ENCODE results near the gene ADGRB2. TPM values are rescaled to one million over a fixed set of nuclear protein-coding genes. Genes with fewer than 3 reads are reported as not detected.

The ADGRB2 gene
- total and polyA plus RNA-seq, 2 donors from 2014 or later: 3.2 to 5.3 TPM

DNA sequence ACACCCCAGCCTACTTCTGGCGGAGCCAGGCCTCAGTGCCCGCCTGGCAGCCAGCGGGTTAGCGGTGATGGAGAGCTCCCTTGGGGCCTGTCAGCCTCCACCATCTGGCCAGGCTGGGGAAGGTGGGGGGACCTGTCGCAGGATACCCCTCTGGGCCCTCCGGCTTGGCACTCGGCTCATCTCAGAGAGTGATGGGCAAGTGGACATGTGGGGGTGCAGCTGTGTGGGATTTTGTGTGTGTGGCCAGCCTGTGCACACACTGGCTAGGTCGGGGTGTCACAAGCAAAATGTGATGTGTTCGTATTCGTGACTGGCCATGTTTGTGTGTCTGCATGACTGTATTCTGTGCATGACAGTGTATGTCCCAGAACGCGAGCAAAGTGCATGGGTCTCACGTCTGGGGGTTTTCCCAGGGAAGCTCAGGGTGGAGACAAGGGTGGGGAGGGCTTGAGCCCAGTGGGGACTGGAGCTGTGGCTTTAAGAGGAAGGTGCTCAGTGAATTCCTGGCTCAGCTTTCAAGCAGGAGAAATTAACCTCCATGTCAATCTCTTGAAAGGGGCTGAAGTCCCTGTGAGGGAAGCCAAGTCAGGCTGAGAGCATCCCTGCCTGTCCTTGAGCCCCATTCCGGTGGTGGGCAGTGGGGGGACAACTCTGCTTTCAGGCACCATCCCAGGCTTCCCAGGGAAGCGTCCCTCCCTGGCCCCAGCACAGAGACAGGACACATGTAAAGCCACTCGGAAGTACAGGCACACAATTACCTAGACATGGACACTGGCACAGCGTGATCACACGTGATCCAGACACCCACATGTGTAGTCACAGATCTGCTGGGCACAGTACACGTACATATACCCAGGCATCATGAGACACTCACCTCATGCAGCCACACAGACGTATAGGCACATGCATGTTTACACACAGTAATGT lies 21.1 kb upstream of the ADGRB2 start:
- TF ChIP-seq, protein P1, sequence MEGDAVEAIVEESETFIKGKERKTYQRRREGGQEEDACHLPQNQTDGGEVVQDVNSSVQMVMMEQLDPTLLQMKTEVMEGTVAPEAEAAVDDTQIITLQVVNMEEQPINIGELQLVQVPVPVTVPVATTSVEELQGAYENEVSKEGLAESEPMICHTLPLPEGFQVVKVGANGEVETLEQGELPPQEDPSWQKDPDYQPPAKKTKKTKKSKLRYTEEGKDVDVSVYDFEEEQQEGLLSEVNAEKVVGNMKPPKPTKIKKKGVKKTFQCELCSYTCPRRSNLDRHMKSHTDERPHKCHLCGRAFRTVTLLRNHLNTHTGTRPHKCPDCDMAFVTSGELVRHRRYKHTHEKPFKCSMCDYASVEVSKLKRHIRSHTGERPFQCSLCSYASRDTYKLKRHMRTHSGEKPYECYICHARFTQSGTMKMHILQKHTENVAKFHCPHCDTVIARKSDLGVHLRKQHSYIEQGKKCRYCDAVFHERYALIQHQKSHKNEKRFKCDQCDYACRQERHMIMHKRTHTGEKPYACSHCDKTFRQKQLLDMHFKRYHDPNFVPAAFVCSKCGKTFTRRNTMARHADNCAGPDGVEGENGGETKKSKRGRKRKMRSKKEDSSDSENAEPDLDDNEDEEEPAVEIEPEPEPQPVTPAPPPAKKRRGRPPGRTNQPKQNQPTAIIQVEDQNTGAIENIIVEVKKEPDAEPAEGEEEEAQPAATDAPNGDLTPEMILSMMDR (IDR thresholded peaks at IDR 0.05; ENCODE audit: borderline replicate concordance, extremely low read depth, insufficient read depth): no peak
- no peak overlapping the region for H3K27ac ChIP-seq (ENCODE audit: low read depth in 2 of 2, low read length in 2 of 2)
- peak in 2 of 5 donors; percentile 59 to 73 for DNase-seq
- FAIRE-seq: no peak
- H3K27me3 ChIP-seq (ENCODE audit: control insufficient read depth, insufficient read depth, low read length): no peaks in the 10 kb centered on the region
- H3K9ac ChIP-seq (ENCODE audit: low read length in 3 of 3): no peak overlapping the region
- H3K36me3 ChIP-seq (ENCODE audit: control insufficient read depth in 2 of 3, insufficient read depth in 3 of 3, low read length in 3 of 3): no peaks in the 10 kb centered on the region
- no peaks in the 10 kb centered on the region for H3K9me3 ChIP-seq (ENCODE audit: control insufficient read depth in 2 of 3, insufficient read depth in 1 of 3, low read length in 3 of 3)
- intact Hi-C loops (cut with DNase I): no loop called here
- H3K4me3 ChIP-seq (ENCODE audit: low read length in 3 of 3): no peak overlapping the region
- peaks cover 0 to 3% (median 0%) of the 10 kb centered on the region in 3 donors for H3K4me1 ChIP-seq (ENCODE audit: control insufficient read depth in 2 of 3, insufficient read depth in 2 of 3, low read depth in 1 of 3, low read length in 3 of 3)

DNA sequence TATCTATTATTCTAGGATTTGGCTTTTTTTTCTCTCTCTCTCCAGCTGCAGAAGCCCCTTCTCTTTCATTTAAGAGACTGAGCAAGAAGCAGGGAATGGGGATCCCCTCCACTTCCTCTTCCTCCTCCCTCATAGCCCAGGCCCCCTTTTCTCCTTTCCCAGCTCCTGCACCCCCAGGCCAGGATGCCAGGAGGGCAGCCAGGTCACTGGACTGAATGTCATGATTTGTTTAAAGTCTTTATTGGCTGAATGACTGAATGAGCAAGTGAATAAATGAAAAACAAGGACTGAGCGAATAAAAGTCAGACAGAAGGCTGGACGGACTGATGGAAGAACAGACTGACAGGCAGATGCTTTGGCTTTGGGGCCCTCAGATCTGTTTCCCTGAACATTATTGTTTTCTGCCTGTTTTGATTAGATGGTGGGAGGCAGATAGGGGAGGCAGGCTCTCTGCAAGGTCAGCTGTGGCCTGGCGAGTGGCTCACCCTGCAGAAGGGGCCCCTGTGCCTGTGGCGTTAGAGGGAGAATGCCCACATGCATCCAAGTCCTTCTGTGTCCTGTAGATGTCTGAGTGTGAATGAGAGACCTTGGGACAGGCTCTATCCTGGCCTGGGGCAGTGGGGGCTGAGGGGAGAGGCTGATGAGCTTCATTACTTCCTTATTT lies 20.3 kb upstream of the ADGRB2 start:
- FAIRE-seq (no peak), DNase-seq (peak in 1 of 5 donors; percentile 13)
- Histone ChIP-seq H3K36me3 (ENCODE audit: control insufficient read depth in 2 of 3, insufficient read depth in 3 of 3, low read length in 3 of 3) (no peaks in the 10 kb centered on the region), H3K27ac (ENCODE audit: low read depth in 2 of 2, low read length in 2 of 2) (no peak overlapping the region), H3K4me3 (ENCODE audit: low read length in 3 of 3) (no peak overlapping the region), H3K9ac (ENCODE audit: low read length in 3 of 3) (no peak overlapping the region), H3K27me3 (ENCODE audit: control insufficient read depth, insufficient read depth, low read length) (no peaks in the 10 kb centered on the region), H3K9me3 (ENCODE audit: control insufficient read depth in 2 of 3, insufficient read depth in 1 of 3, low read length in 3 of 3) (no peaks in the 10 kb centered on the region), H3K4me1 (ENCODE audit: control insufficient read depth in 2 of 3, insufficient read depth in 2 of 3, low read depth in 1 of 3, low read length in 3 of 3) (peaks cover 0 to 3% (median 0%) of the 10 kb centered on the region in 3 donors)
- TF ChIP-seq, protein P1 (IDR thresholded peaks at IDR 0.05; ENCODE audit: borderline replicate concordance, extremely low read depth, insufficient read depth): no peak
- intact Hi-C loops (cut with DNase I): no loop called here

DNA sequence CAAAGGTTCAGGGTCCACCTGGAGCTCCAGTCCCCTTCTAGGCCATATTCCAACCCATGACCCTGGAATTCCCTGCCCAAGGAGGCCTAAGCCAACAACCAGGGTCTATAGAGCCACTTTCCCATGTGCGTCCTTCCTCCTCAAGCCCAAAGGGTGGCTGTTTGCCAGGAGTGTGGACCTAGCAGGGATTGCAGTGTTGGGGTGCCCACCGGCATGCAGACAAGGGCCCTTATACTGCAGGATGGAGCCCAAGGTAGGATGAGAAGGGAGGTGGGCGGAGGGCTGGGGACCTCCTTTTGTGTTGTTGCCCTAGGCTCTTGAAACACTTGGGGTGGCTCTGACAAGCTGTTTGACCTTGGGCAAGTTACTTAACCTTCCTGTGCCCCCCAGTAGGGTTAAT lies 19.7 kb upstream of the ADGRB2 start:
- Histone ChIP-seq H3K9ac (ENCODE audit: low read length in 3 of 3) (no peak overlapping the region), H3K27ac (ENCODE audit: low read depth in 2 of 2, low read length in 2 of 2) (no peak overlapping the region), H3K36me3 (ENCODE audit: control insufficient read depth in 2 of 3, insufficient read depth in 3 of 3, low read length in 3 of 3) (no peaks in the 10 kb centered on the region), H3K4me1 (ENCODE audit: control insufficient read depth in 2 of 3, insufficient read depth in 2 of 3, low read depth in 1 of 3, low read length in 3 of 3) (peaks cover 0 to 3% (median 0%) of the 10 kb centered on the region in 3 donors), H3K27me3 (ENCODE audit: control insufficient read depth, insufficient read depth, low read length) (no peaks in the 10 kb centered on the region), H3K9me3 (ENCODE audit: control insufficient read depth in 2 of 3, insufficient read depth in 1 of 3, low read length in 3 of 3) (no peaks in the 10 kb centered on the region), H3K4me3 (ENCODE audit: low read length in 3 of 3) (no peak overlapping the region)
- TF ChIP-seq, protein P1 (IDR thresholded peaks at IDR 0.05; ENCODE audit: borderline replicate concordance, extremely low read depth, insufficient read depth): no peak
- intact Hi-C loops (cut with DNase I): no loop called here
- FAIRE-seq (no peak), DNase-seq (peak in 2 of 5 donors; percentile 36 to 43)

Data from kidney (tissue), 14 donors.